Mucosa of stomach (tissue), 1 donor: ENCODE results near the gene CEP76.

Source experiments
- H3K27me3 ChIP-seq: one replicate; pipeline ENCODE4 v1.7.0; 2013; ENCODE audit warnings: mild to moderate bottlenecking, low read length; ENCODE audit not compliant: control insufficient read depth, insufficient read depth
- H3K36me3 ChIP-seq: one replicate; pipeline ENCODE4 v1.7.0; 2013; ENCODE audit warnings: low read length; ENCODE audit not compliant: control insufficient read depth, insufficient read depth
- H3K4me1 ChIP-seq: one replicate; pipeline ENCODE4 v1.7.0; 2013; ENCODE audit warnings: mild to moderate bottlenecking, low read length; ENCODE audit not compliant: control insufficient read depth, insufficient read depth
- H3K4me3 ChIP-seq: one replicate; pipeline ENCODE4 v1.7.0; 2013; ENCODE audit warnings: low read length
- H3K9ac ChIP-seq: one replicate; pipeline ENCODE4 v1.7.0; 2013; ENCODE audit warnings: mild to moderate bottlenecking, low read length, moderate library complexity
- H3K9me3 ChIP-seq: one replicate; pipeline ENCODE4 v1.7.0; 2013; ENCODE audit warnings: mild to moderate bottlenecking, low read length, moderate library complexity; ENCODE audit not compliant: control insufficient read depth
- donor health status: Pancreatic carcinoma.

The CEP76 gene, protein sequence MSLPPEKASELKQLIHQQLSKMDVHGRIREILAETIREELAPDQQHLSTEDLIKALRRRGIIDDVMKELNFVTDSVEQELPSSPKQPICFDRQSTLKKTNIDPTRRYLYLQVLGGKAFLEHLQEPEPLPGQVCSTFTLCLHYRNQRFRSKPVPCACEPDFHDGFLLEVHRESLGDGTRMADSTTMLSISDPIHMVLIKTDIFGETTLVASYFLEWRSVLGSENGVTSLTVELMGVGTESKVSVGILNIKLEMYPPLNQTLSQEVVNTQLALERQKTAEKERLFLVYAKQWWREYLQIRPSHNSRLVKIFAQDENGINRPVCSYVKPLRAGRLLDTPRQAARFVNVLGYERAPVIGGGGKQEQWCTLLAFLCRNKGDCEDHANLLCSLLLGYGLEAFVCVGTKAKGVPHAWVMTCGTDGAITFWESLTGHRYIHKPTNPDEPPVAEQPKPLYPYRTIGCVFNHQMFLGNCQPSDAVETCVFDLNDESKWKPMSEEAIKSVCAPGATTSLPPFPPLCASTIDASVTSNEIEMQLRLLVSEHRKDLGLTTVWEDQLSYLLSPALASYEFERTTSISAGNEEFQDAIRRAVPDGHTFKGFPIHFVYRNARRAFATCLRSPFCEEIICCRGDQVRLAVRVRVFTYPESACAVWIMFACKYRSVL

DNA sequence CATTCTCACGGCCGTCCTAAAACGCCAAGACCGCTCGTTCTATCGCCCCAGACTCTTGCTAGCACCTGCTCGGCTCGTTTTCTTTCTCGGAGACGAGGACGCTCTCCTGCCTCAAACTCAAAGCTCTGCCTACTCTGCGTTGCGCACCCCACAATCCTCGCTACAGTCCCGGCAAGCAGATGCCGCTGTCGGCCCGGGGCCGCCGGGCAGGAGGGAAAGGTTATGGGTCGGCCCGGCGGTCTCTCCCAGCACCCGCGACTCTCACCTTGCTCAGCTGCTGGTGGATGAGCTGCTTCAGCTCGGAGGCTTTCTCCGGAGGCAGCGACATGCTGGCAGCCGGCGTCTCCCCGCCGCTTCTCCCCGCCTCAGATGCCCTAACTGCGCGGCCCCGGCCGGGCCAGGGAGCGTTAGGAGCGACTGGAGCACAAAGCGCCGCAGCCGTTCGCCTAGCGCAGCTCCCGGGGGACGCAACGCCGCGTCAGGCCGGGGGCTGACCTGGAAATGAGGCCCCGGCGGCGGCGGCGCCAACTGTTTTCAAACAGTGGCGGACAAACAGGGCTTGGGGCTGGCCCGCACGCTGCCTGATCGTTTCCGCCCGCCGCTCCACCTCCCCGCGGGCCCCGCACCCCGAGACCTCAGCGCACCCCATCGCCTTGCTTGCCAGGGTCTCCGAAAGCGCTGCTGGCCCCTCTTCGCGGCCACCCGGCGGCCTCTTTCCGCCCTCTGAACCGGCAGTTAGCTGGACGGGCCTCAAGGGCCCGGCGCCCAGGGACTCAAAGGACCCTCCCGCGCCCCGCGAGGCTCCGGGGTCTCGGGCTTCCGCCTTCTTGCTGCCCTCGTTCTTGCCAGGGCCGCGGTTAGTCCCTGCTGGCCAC, at the start of gene CEP76, which contains the start of gene PSMG2:
Gene CEP76 (minus strand): TSS at position 503 of the 875 bp plus-strand sequence. CDS start 175 bp downstream, at position 328.
Gene PSMG2 (plus strand): TSS at position 822 of the 875 bp plus-strand sequence. CDS start 66 bp downstream, outside the sequence.
- Histone ChIP-seq H3K4me1 (peaks cover 6% of the 10 kb centered on the region), H3K36me3 (no peaks in the 10 kb centered on the region), H3K27me3 (no peaks in the 10 kb centered on the region), H3K9me3 (no peaks in the 10 kb centered on the region), H3K4me3 (peak within 1 kb of the TSS; percentile 96), H3K9ac (peak within 1 kb of the TSS; percentile 97)

DNA sequence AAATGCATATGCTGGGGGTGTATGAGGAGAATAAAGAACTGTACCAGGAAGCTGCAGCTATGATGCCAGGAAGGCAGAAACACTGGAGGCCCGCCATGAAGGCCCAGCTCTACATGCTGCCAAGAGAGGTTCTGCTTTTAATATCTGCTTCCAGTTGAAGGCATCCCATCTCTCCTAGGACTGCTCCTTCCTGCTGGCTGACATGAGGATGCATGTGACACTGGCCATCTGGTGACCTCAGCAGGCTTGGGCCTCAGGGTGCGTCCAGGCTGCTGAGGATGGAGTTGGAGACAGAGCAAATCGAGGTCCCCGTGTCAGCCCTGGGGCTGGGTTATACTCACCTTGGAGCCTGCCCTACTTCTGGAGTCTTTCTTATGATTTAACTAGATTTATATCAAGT, 49.4 kb upstream of the CEP76 start:
- Histone ChIP-seq H3K27me3 (no peaks in the 10 kb centered on the region), H3K9ac (no peak overlapping the region), H3K4me3 (no peak overlapping the region), H3K36me3 (no peaks in the 10 kb centered on the region), H3K4me1 (no peaks in the 10 kb centered on the region), H3K9me3 (no peaks in the 10 kb centered on the region)

DNA sequence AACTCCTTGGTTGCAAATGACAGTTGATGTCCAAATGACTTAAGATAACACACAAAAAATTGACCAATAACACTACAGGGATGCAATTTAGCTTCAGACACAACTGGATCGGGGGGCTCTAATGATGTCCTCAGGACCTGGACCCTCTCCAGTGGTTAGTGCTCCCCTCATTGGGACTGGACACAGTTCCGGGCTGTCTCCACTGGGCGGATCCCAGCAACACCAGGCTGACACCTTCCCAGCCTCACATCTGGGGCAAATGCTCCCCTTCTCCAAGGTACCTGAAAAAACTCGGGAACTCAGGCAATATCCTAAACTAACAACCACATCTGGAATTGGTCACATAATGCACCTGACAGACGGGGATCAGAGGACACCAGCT, 49.0 kb upstream of the CEP76 start:
- Histone ChIP-seq H3K36me3 (no peaks in the 10 kb centered on the region), H3K9ac (no peak overlapping the region), H3K4me3 (no peak overlapping the region), H3K9me3 (no peaks in the 10 kb centered on the region), H3K4me1 (no peaks in the 10 kb centered on the region), H3K27me3 (no peaks in the 10 kb centered on the region)

DNA sequence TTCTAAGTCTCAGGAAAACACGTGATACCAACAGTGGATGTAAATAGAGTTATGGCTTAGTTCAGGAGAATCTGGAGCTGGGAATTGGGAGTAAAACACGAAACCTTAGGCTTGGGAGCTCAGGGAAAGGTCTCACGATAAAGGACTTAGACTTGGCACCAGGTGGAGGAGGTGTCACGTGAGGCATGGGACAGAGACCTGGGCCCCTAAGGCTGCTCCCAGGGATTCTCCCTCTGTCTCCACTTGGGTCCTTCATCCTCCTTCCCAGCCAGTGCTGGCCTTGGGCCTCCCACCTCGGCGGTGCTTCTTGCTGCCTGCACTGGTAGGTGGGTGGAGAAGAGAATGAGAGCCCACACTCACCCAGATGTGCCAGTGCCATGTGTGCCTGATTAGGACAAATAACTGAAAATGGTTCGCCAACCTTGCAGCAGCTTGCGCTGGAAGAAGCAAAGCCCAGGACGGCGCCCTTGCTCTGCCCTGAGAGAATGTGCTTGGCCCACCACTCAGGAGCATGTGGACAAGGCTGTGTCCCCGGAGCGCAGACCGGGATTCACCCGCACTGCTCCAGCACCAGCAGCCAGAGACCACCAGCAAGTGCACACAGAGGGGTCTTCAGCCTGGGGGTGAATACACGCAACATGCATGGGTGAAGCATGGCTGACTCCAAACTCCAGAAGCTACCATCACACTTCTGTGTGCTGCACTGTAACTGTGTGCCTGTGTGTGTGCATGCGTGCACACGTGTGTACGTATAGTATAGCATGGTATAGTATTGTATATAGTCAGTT, 48.4 kb upstream of the CEP76 start:
- H3K9me3 ChIP-seq = no peaks in the 10 kb centered on the region
- no peaks in the 10 kb centered on the region for H3K36me3 ChIP-seq
- H3K4me1 ChIP-seq = no peaks in the 10 kb centered on the region

DNA sequence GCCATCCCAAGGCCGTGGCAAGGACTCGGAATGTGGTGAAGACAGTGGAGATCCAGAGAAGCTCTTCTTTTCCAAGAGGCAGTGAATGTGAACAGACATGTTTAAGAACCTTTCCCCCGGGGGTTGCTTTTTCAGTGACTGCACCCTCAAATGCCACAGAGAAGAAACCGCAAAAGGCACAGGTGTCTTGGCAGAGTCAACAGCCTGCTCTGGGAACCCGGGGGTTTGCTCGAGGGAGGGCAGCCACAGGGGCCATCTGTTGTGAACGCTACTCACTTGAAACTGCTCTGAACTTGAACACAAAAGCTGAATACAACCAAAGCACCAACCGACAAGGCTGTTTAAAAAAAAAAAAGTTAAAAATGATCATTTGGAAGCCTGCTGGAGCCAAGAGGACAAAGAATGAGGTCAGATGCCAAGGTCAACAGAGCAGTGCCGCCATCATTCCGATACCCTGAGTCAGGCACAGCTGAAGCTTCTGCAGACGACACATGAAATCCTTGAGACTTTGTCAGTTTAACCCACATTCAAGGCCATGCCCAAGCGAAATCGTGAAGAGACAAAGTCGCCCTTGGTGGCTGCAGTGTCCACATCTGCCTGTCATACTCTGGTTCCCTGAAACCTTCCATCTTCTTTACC, 47.7 kb upstream of the CEP76 start:
- Histone ChIP-seq H3K4me3 (no peak overlapping the region), H3K27me3 (no peaks in the 10 kb centered on the region), H3K4me1 (no peaks in the 10 kb centered on the region), H3K36me3 (no peaks in the 10 kb centered on the region), H3K9me3 (no peaks in the 10 kb centered on the region), H3K9ac (no peak overlapping the region)

More for the DNA sequence above, 48.4 kb upstream of the CEP76 start:
- Histone ChIP-seq H3K9ac (no peak overlapping the region), H3K4me3 (no peak overlapping the region), H3K27me3 (no peaks in the 10 kb centered on the region)

DNA sequence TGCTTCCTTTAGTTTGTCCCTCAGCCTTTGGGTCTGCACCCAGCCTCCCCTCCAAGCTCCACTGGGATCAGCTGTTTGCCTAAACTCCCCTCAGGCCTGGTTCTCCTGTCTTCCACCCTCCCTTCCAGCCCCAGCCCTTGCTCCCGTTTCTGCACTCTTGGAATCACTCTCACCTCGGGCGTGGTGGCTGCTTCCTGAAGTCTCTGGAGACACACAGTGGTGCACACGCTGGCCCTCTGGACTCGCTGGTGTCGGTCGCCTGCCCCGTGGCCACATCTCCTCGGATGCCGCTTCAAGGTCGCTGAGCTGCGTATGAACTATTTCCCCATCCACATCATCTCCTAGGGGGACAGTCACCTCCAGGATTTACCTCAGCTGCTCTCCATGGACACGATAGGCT, 46.6 kb upstream of the CEP76 start:
- H3K4me1 ChIP-seq = no peaks in the 10 kb centered on the region
- H3K4me3 ChIP-seq = no peak overlapping the region
- no peaks in the 10 kb centered on the region for H3K27me3 ChIP-seq
- no peaks in the 10 kb centered on the region for H3K9me3 ChIP-seq
- no peak overlapping the region for H3K9ac ChIP-seq
- H3K36me3 ChIP-seq = no peaks in the 10 kb centered on the region

DNA sequence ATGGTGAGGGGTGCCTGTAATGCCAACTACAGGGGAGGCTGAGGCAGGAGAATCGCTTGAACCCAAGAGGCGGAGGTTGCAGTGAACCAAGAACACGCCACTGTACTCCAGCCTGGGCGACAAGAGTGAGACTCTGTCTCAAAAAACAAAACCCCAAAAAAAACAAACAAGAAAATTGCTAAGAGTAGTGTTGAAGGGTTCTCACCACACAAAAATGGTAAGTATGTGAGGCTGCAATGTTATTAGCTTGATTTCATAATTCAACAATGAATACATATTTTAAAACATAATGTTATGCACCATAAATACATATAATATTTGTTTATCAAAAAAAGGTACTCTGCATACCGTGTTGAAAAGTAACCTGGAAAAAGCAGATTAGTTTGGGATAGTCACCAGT, 46.1 kb upstream of the CEP76 start:
- no peak overlapping the region for H3K4me3 ChIP-seq
- no peaks in the 10 kb centered on the region for H3K4me1 ChIP-seq
- no peak overlapping the region for H3K9ac ChIP-seq
- H3K36me3 ChIP-seq = no peaks in the 10 kb centered on the region
- no peaks in the 10 kb centered on the region for H3K9me3 ChIP-seq
- no peaks in the 10 kb centered on the region for H3K27me3 ChIP-seq

DNA sequence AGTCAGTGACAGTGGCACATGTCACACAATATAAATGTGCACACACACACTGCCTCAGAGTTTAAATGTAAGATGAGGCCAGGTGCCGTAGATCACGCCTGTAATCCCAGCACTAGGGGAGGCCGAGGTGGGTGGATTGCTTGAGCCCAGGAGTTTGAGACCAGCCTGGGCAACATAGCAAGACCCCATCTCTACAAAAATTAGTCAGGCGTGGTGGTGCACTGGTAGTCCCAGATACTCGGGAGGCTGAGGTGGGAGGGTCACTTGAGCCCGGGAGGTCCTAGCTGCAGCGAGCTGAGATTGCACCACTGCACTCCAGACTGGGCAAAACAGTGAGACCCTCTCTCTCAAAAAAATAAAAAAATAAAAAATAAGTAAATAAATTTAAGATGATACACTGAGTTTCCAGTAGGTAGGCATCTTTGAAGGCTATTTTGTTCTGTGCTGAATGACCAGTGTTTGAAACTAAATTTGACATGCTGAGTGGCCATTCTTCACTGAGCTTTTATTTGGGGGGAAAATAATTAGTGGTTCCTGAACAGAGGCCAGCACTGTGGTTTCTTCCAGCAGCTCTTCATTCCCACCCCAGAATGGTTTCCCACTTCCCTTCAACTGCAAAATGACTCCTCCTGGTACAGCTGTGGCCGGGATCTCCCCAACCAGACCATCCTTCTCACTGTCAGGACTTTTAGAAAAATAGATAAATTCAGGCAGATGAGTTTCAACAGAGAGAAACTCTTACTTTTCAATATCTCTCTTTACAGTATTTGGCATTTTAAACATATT, 45.2 kb upstream of the CEP76 start:
- no peaks in the 10 kb centered on the region for H3K9me3 ChIP-seq
- H3K4me3 ChIP-seq = no peak overlapping the region
- no peaks in the 10 kb centered on the region for H3K36me3 ChIP-seq
- no peak overlapping the region for H3K9ac ChIP-seq
- H3K4me1 ChIP-seq = no peaks in the 10 kb centered on the region
- no peaks in the 10 kb centered on the region for H3K27me3 ChIP-seq

DNA sequence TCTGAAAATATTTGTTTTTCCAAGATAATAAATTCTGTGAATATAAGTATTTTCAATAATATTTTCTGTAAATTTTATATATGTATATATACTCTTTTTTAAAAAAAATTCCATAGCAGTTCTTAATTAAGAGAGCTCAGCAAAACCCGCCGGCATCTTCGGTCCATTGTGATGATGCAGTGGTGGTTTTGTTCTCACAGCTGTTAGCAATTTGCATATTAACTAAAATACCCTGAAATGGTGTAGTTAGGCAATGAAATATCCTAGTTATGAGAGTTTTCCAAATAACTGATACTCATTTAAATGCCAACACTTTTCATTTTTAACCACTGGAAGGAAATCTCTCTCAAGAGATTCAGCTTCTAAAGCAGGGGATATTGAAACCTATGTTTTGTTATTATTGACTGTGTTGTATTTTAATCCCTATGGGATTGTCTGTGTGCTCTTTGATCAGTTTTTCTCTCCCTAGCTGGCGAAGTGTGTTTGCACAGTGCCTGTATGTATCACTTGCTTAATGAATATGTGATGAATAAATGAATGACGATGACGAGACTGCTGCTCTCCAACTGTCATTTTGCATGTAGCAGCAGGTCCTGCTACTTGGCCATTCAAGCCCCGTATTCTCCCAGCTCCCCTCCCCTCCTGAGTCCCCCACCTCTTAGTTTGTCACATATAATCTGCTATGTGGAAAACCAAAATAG, 42.7 kb upstream of the CEP76 start:
- Histone ChIP-seq H3K27me3 (no peaks in the 10 kb centered on the region), H3K9me3 (no peaks in the 10 kb centered on the region), H3K36me3 (no peaks in the 10 kb centered on the region), H3K4me1 (no peaks in the 10 kb centered on the region), H3K4me3 (no peak overlapping the region), H3K9ac (no peak overlapping the region)

DNA sequence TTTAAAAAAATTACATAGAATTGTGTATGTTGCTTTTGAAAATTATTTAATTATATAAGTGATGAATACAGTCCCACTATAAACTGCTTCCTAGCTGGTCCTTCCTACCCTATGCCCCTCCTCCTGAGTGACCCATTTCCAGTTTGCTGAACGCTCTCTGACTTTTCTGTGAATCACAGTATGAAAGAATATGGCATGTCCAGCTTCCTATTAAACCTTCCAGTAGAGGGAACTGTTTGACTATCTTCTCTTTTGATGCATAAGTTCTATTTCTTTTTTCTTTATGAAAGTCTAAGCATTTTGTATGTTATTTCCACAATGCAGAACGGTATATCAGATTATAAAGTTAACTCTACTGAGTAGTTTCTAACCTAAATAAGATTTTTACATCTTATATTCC, 41.6 kb upstream of the CEP76 start:
- Histone ChIP-seq H3K9me3 (no peaks in the 10 kb centered on the region), H3K36me3 (no peaks in the 10 kb centered on the region), H3K4me1 (no peaks in the 10 kb centered on the region), H3K9ac (no peak overlapping the region), H3K27me3 (no peaks in the 10 kb centered on the region), H3K4me3 (no peak overlapping the region)
